OCI-LY7 (cell line): ENCODE results near the gene SEMA6B.

Source experiments
- CTCF ChIP-seq: fragments of 200-600 bp; sonication (generic); conservative IDR thresholded peaks from 2 replicates; pipeline ENCODE4 v1.5.1; 2014; ENCODE audit warnings: mild to moderate bottlenecking, antibody characterized with exemption, low read length, moderate library complexity, mixed read lengths
- EZH2phosphoT487 ChIP-seq: fragments of 200-600 bp; sonication (generic); IDR thresholded peaks from 2 replicates; pipeline ENCODE4 v1.6.1; 2018; ENCODE audit warnings: low read depth, borderline replicate concordance, mild to moderate bottlenecking, mixed run types, antibody characterized with exemption, low read length, moderate library complexity, mixed read lengths

GRCh38 chr19:4497770-4498389 is 61.6 kb downstream of the SEMA6B start:
- TF ChIP-seq CTCF (no peak), EZH2phosphoT487 (no peak)
